ENCODE measurements around the gene LIM2.

LIM2 gene

GRCh38 chr19:51386882-51387520 is 773 bp downstream of the LIM2 start:
- in situ Hi-C loops (cut with MboI; ENCODE audit: low pct_unique_long_range_greater_than_20kb, low sequenced_read_pairs, unreplicated experiment) = no loop called here

GRCh38 chr19:51382004-51382403 is 5.8 kb downstream of the LIM2 start:
- TF ChIP-seq CTCF (IDR thresholded peaks at IDR 0.05; ENCODE audit: extremely low read depth, insufficient read depth, missing control alignments) = no peak
- in situ Hi-C loops (cut with MboI; ENCODE audit: low pct_unique_long_range_greater_than_20kb, low sequenced_read_pairs, unreplicated experiment) = no loop called here

More at GRCh38 chr19:51386882-51387520, 773 bp downstream of the LIM2 start:
- no peak for TF ChIP-seq CTCF (IDR thresholded peaks at IDR 0.05; ENCODE audit: extremely low read depth, insufficient read depth, missing control alignments)
- DNase-seq (ENCODE audit: low spot score) = no peak

GRCh38 chr19:51380379-51380778 is 7.4 kb downstream of the LIM2 start:
- TF ChIP-seq CTCF (IDR thresholded peaks at IDR 0.05; ENCODE audit: extremely low read depth, insufficient read depth, missing control alignments) = no peak
- in situ Hi-C loops (cut with MboI; ENCODE audit: low pct_unique_long_range_greater_than_20kb, low sequenced_read_pairs, unreplicated experiment) = no loop called here
- DNase-seq (ENCODE audit: low spot score) = no peak

More at GRCh38 chr19:51382004-51382403, 5.8 kb downstream of the LIM2 start:
- DNase-seq (ENCODE audit: low spot score) = no peak

GRCh38 chr19:51377422-51377821 is 10.4 kb downstream of the LIM2 start:
- no peak for TF ChIP-seq CTCF (IDR thresholded peaks at IDR 0.05; ENCODE audit: extremely low read depth, insufficient read depth, missing control alignments)
- in situ Hi-C loops (cut with MboI; ENCODE audit: low pct_unique_long_range_greater_than_20kb, low sequenced_read_pairs, unreplicated experiment) = no loop called here
- DNase-seq (ENCODE audit: low spot score) = no peak

- DNase-seq (ENCODE audit: low spot score) = peak; percentile 68
- in situ Hi-C loops (cut with MboI; ENCODE audit: low pct_unique_long_range_greater_than_20kb, low sequenced_read_pairs, unreplicated experiment) = no loop called here
- no peak for TF ChIP-seq CTCF (IDR thresholded peaks at IDR 0.05; ENCODE audit: extremely low read depth, insufficient read depth, missing control alignments)
These were observed 12.1 kb downstream of the LIM2 start for GRCh38 chr19:51375504-51376221.

GRCh38 chr19:51372649-51373504 is 14.9 kb downstream of the LIM2 start, which contains the start of gene NKG7:
Gene NKG7 (minus strand): TSS chr19:51372654. CDS start chr19:51372535, 119 bp downstream.
- DNase-seq (ENCODE audit: low spot score) = peak; percentile 68
- in situ Hi-C loops (cut with MboI; ENCODE audit: low pct_unique_long_range_greater_than_20kb, low sequenced_read_pairs, unreplicated experiment) = no loop called here
- no peak for TF ChIP-seq CTCF (IDR thresholded peaks at IDR 0.05; ENCODE audit: extremely low read depth, insufficient read depth, missing control alignments)
